SK-N-SH treated with all-trans-retinoic acid at 6 μM for 48 hours (cell line): Measurements from ENCODE around the gene LONP2.

Experiments used
- ATAC-seq: fragments of 200-7000 bp; cut with Tn5 transposase; 3 replicates; pipeline ENCODE4 v1.9.1; 2020; ENCODE audit warnings: mild to moderate bottlenecking, moderate library complexity
- ARNTL ChIP-seq: fragments of 450-650 bp; formaldehyde crosslinking; IDR thresholded peaks from 2 replicates; pipeline ENCODE4 v1.5.0; 2020; ENCODE audit warnings: low read depth, mild to moderate bottlenecking, moderate library complexity, borderline replicate concordance
- BACH2 ChIP-seq: fragments of 250-450 bp; sonication (Bioruptor Pico); IDR thresholded peaks from 2 replicates; pipeline ENCODE4 v1.9.0; 2021; ENCODE audit warnings: mild to moderate bottlenecking, borderline replicate concordance
- CREB5 ChIP-seq: fragments of 250-450 bp; sonication (Bioruptor Pico); IDR thresholded peaks from 2 replicates; pipeline ENCODE4 v1.5.1; 2020; ENCODE audit warnings: low read depth, mild to moderate bottlenecking, moderate library complexity
- CSDC2 ChIP-seq: fragments of 250-450 bp; sonication (Bioruptor Pico); IDR thresholded peaks from 2 replicates; pipeline ENCODE4 v1.5.0; 2020; ENCODE audit warnings: mild to moderate bottlenecking, moderate library complexity
- CSRNP3 ChIP-seq: fragments of 250-450 bp; sonication (Bioruptor Pico); IDR thresholded peaks from 2 replicates; pipeline ENCODE4 v1.5.1; 2021; ENCODE audit warnings: mild to moderate bottlenecking, moderate library complexity
- ESRRG ChIP-seq: fragments of 250-450 bp; sonication (Bioruptor Pico); IDR thresholded peaks from 2 replicates; pipeline ENCODE4 v1.6.1; 2021; ENCODE audit warnings: mild to moderate bottlenecking
- GLIS3 ChIP-seq: fragments of 250-450 bp; sonication (Bioruptor Pico); IDR thresholded peaks from 2 replicates; pipeline ENCODE4 v1.5.0; 2020; ENCODE audit warnings: mild to moderate bottlenecking, moderate library complexity
- ISL1 ChIP-seq: fragments of 250-450 bp; sonication (Bioruptor Pico); IDR thresholded peaks from 2 replicates; pipeline ENCODE4 v2.1.2; 2022; ENCODE audit warnings: mild to moderate bottlenecking, moderate library complexity
- PATZ1 ChIP-seq: fragments of 250-450 bp; sonication (Bioruptor Pico); IDR thresholded peaks from 2 replicates; pipeline ENCODE4 v1.8.0; 2020; ENCODE audit warnings: mild to moderate bottlenecking, moderate library complexity, borderline replicate concordance
- POU6F1 ChIP-seq: fragments of 250-450 bp; sonication (Bioruptor Pico); IDR thresholded peaks from 2 replicates; pipeline ENCODE4 v1.8.0; 2021; ENCODE audit warnings: low read depth, mild to moderate bottlenecking, moderate library complexity, borderline replicate concordance
- PPARA ChIP-seq: fragments of 250-450 bp; sonication (Bioruptor Pico); IDR thresholded peaks from 2 replicates; pipeline ENCODE4 v1.5.0; 2020; ENCODE audit warnings: mild to moderate bottlenecking, borderline replicate concordance
- RARB ChIP-seq: fragments of 250-450 bp; sonication (Bioruptor Pico); IDR thresholded peaks from 2 replicates; pipeline ENCODE4 v1.8.0; 2021; ENCODE audit warnings: mild to moderate bottlenecking, moderate library complexity
- TCF4 ChIP-seq: fragments of 250-450 bp; sonication (Bioruptor Pico); IDR thresholded peaks from 2 replicates; pipeline ENCODE4 v1.8.0; 2021; ENCODE audit warnings: mild to moderate bottlenecking, moderate library complexity, borderline replicate concordance
- TOX ChIP-seq: fragments of 250-450 bp; sonication (Bioruptor Pico); IDR thresholded peaks from 2 replicates; pipeline ENCODE4 v1.8.0; 2021; ENCODE audit warnings: mild to moderate bottlenecking, moderate library complexity, borderline replicate concordance
- TSHZ2 ChIP-seq: fragments of 250-450 bp; sonication (Bioruptor Pico); IDR thresholded peaks from 2 replicates; pipeline ENCODE4 v1.5.0; 2020; ENCODE audit warnings: mild to moderate bottlenecking, moderate library complexity
- ZC3H10 ChIP-seq: fragments of 250-450 bp; sonication (Bioruptor Pico); IDR thresholded peaks from 2 replicates; pipeline ENCODE4 v1.5.1; 2021; ENCODE audit warnings: mild to moderate bottlenecking, moderate library complexity
- ZFP3 ChIP-seq: fragments of 250-450 bp; sonication (Bioruptor Pico); IDR thresholded peaks from 2 replicates; pipeline ENCODE4 v1.5.0; 2020; ENCODE audit warnings: mild to moderate bottlenecking, moderate library complexity
- ZFP30 ChIP-seq: fragments of 450-650 bp; formaldehyde crosslinking; IDR thresholded peaks from 2 replicates; pipeline ENCODE4 v1.5.0; 2022; ENCODE audit warnings: mild to moderate bottlenecking, moderate library complexity
- ZNF565 ChIP-seq: fragments of 450-650 bp; formaldehyde crosslinking; conservative IDR thresholded peaks from 2 replicates; pipeline ENCODE4 v1.5.0; 2020; ENCODE audit warnings: low read depth, mild to moderate bottlenecking, moderate library complexity
- ZNF70 ChIP-seq: fragments of 450-650 bp; formaldehyde crosslinking; IDR thresholded peaks from 2 replicates; pipeline ENCODE4 v1.5.0; 2020; ENCODE audit warnings: mild to moderate bottlenecking, moderate library complexity
- ZNF8 ChIP-seq: fragments of 450-650 bp; formaldehyde crosslinking; IDR thresholded peaks from 2 replicates; pipeline ENCODE4 v1.5.0; 2020; ENCODE audit warnings: mild to moderate bottlenecking, moderate library complexity

LONP2 gene

GRCh38 chr16:48317026-48317425 is 72.9 kb downstream of the LONP2 start:
- TF ChIP-seq ZNF8 (CRISPR knock-in tag) (no peak), ESRRG (CRISPR knock-in tag) (no peak), ZNF565 (no peak), PATZ1 (CRISPR knock-in tag) (no peak), GLIS3 (CRISPR knock-in tag) (no peak), CSDC2 (CRISPR knock-in tag) (no peak), ZFP3 (CRISPR knock-in tag) (no peak), POU6F1 (CRISPR knock-in tag) (no peak), TSHZ2 (CRISPR knock-in tag) (no peak), BACH2 (no peak), CSRNP3 (no peak), RARB (CRISPR knock-in tag) (no peak), ZFP30 (CRISPR knock-in tag) (no peak), CREB5 (CRISPR knock-in tag) (no peak), ZNF70 (CRISPR knock-in tag) (no peak), TCF4 (CRISPR knock-in tag) (no peak), PPARA (CRISPR knock-in tag) (no peak), ARNTL (CRISPR knock-in tag) (no peak), ZC3H10 (CRISPR knock-in tag) (no peak), ISL1 (CRISPR knock-in tag) (no peak)
- TF ChIP-seq, all 23 proteins: peak for 0
- ATAC-seq, result no peak; the same call in 2 of the 3 replicates

- TF ChIP-seq RARB (CRISPR knock-in tag) (peak; percentile 63; the same call in 1 of the 2 replicates), TOX (peak; percentile 60), ISL1 (CRISPR knock-in tag) (no peak)
- peak; percentile 90 for ATAC-seq
Measured at GRCh38 chr16:48317614-48318315, 73.7 kb downstream of the LONP2 start.

- ATAC-seq, result no peak
- TF ChIP-seq ZNF70 (CRISPR knock-in tag), result no peak
- TF ChIP-seq ZFP3 (CRISPR knock-in tag), result no peak
- no peak for TF ChIP-seq ARNTL (CRISPR knock-in tag)
- no peak for TF ChIP-seq ISL1 (CRISPR knock-in tag)
- no peak for TF ChIP-seq PPARA (CRISPR knock-in tag)
- TF ChIP-seq TOX, result no peak
- TF ChIP-seq BACH2, result no peak
- TF ChIP-seq ZC3H10 (CRISPR knock-in tag), result no peak
- no peak for TF ChIP-seq ZNF565
- no peak for TF ChIP-seq RARB (CRISPR knock-in tag)
- TF ChIP-seq PATZ1 (CRISPR knock-in tag), result no peak
- TF ChIP-seq TCF4 (CRISPR knock-in tag), result no peak
- TF ChIP-seq GLIS3 (CRISPR knock-in tag), result no peak
- TF ChIP-seq POU6F1 (CRISPR knock-in tag), result no peak
Measured at GRCh38 chr16:48318630-48319029, 74.5 kb downstream of the LONP2 start.
